Stimulated activated CD8-positive, alpha-beta memory T cell treated with anti-CD3 and anti-CD28 coated beads, Interleukin-4, amount 100 ng/mL, for 4 hours (primary cell): Measurements from ENCODE around the gene SH3BP2.

Experiments used
- DNase-seq, 2 donors: peaks; one replicate each; pipeline ENCODE4 v3.0.0-alpha.2; 2020; ENCODE audit warnings: low read depth in 2 of 2, low spot score in 1 of 2

Gene SH3BP2

DNA sequence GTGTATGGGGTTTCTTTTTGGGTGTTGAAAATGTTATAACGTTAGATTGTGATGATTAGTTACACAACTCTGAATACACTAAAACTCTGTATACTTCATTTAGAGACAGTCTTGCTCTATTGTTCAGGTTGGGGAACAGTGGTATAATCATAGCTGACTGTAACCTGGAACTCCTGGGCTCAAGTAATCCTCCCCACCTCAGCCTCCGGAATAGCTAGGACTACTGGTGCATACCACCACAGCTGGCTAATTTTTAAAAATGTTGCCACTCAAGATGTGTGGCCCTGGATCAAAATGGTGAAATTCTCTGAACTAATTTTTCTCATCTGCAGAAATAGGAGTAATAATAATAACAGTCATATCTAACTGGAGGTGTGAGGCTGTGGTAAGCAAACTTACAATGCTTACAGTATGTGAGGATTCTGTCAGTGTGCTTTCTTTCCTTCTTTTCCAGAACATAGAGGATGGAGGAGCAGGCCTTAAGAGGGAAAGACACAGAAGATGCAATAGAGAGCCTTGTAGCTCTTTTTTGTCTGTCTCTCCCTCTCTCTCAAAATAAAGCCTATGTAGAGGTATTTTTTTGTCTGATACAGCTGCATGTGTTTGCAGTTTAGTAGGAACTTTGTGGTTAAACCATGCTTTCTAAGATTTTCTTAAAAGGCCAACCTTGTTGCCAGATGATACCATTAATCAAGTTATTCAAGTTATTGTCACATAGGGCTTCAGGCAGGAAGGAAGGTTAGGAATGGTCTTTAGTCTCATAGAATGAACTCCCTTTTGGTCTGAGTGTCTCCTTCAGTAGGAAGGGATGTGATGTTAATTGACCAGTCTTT, 58.3 kb downstream of the SH3BP2 start:
- no peak for DNase-seq

- DNase-seq = no peak
Measured at GRCh38 chr4:2852481-2852921, 59.6 kb downstream of the SH3BP2 start.

DNA sequence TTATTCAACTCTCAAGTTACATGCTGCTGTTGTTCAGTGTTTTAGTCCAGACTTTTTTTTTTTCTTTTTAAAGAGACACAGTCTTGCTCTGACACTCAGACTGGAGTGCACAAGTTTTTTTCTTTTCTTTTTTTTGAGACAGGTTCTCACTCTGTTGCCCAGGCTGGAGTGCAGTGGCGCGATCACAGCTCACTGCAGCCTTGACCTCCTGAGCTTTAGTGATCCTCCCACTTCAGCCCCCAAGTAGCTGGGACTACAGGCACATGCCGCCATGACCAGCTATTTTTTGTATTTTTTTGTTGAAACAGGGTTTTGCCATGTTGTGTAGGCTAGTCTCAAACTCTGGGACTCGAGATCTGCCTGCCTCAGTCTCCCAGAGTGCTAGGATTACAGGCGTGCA, 62.7 kb downstream of the SH3BP2 start:
- no peak for DNase-seq

- DNase-seq = no peak
Measured at GRCh38 chr4:2856266-2856665, 63.4 kb downstream of the SH3BP2 start.

GRCh38 chr4:2857349-2857927, 64.6 kb downstream of the SH3BP2 start:
- no peak for DNase-seq

GRCh38 chr4:2858451-2859217, 65.7 kb downstream of the SH3BP2 start:
- DNase-seq = no peak

DNA sequence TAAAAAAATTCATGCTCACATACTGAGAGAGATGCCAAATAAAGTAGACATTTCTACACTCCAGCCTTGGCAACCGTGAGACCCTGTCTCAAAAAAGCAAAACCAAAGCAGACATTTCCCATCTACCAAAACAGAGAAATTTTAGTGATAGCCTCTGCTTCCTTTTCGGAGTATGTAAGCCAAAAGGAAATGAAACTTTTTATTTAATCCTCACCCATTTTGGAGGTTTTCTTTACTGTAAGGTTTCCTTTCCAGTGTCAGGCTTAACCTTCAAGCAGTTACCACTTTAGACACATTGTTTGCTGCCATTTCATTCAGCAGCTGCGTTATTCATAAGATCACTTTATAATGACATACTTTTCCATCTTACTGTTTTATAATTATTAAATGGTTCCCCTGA, 66.6 kb downstream of the SH3BP2 start:
- DNase-seq = no peak

DNA sequence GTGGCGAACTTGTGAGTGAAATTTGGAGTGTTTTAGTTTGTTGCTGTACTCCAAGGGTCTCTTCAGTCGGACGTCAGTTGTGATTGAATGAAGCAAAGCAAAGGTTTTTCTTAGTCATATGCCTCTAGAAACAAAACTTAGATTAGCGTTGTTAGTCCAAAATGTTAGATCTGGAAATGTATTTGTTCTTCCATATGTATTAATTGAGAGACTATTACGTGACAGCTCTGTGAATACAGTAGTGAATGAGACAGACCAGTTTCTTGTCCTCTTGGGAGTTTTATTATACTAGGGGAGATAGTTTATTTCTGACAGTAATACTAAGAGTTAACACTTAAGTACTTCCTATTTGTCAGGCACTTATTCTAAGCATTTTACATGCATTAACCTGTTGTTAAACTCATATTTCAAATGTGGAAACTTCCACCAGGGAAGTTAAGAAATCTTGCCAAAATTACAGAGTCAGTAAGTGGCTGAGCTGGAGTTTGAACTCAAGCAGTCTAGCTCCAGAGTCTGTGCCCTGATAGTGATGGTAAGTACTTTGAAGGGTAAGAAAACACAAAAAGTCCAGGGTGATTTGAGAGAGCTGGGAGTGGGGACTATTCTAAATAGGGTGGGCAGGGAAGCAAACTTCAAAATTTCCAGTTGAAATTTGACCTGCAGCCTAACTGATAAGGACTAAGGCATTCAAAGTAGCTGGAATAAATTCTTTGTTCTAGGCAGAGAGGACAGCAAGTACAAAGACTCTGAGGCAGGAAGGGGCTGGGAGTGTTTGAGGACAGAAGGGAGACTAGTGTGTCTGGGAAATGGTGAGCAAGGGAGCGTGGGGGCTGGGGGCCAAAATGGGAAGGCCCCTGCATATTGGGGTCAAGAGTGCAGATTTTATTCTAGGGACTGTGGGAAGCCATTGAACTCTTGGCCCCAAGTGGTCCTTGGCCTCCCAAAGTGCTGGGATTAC, 67.8 kb downstream of the SH3BP2 start:
- DNase-seq = no peak

- no peak for DNase-seq
Measured at GRCh38 chr4:2861631-2862436, 68.9 kb downstream of the SH3BP2 start.

- DNase-seq = no peak
Measured at GRCh38 chr4:2862528-2862927, 69.6 kb downstream of the SH3BP2 start.

GRCh38 chr4:2863649-2864048, 70.8 kb downstream of the SH3BP2 start:
- DNase-seq = no peak

DNA sequence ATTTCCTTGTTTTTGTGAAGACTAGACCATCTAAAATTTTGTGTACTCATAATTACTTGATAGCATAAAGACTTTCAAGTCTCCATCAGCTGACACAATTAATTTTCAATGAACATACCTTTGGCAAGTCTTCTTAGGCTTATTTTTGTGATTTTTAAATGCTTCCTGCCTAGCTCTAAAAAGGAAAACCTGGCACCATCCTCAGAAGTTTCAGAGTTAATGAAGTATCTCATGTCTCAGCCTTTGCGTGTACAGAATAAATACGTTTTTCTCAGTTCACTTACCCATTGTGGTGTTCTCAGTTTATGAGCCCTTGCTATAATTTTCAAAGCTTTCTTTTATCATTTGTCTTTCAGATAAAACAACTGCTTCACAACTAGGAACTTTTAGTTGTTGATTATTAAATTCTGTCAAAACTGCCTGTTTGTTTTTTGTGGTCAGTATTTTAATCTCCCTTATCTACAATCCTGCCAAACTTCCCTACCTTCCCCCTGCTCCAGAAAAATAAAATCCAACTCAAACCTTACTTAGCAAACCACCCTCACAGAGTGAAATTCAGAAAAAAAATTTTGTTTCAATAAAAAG, 72.4 kb downstream of the SH3BP2 start:
- no peak for DNase-seq

DNA sequence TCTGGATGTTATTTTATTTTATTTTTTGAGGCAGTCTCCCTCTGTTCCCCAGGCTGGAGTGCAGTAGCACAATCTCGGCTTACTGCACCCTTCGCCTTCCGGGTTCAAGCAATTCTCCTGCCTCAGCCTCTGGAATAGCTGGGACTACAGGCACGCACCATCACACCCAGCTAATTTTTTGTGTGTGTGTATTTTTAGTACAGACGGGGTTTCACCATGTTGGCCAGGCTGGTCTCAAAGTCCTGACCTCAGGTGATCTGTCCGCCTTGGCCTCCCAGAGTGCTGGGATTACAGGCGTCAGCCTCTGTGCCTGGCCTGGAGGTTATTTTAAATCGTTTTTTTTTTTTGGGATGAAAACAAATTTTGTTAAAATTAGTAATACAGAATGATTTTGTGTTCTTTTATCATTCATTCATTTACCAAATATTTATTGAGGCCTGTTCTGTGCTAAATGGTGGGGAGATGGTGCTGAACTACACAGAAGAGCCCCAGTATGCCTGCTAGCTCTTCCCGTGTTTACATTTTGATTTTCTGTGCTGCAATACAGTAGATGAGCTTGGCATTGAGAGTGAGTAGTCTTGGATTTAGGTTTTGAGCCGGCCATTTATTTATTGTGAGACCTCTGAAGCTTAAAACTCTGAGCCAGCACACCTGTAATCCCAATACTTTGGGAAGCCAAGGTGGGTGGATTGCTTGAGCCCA, 73.4 kb downstream of the SH3BP2 start:
- DNase-seq = no peak

GRCh38 chr4:2866891-2867290, 74.0 kb downstream of the SH3BP2 start:
- no peak for DNase-seq

DNA sequence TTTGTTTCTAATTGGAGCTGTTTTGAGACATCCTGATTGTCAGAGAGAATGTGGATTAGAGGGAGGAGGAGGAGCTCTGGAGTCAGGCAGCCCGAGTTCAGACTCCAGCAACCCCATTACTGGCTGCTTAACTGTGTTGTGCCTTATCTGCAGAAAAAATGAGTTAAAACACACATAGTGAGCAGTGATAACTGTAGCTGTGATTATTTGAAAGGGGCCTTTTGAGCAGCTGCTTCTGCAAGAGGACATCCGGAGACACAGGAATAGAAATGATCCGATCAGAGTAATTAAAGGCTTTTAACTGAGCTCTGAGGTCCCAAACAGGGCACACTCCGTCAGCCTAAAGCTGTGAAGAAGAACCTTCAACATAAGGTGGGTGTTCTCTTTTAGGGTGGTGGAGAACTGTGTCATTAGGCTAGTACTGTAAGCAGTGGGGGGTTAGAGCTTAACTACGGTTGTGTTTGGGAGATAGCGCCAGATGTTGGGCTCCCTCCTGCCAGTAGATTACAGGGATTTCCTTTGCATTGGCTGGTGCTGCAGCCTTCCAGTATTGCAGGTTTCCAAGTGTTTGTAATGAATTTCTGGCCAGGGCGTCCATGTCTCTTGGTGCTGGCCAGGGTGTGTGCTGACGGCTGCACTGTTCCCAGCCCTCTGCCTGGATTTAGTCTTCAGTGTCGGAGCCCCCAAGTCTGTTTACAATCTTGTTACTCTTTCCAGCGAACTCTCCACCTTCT, 75.0 kb downstream of the SH3BP2 start:
- DNase-seq = no peak

- DNase-seq = no peak
Measured at GRCh38 chr4:2868877-2869487, 76.1 kb downstream of the SH3BP2 start.

DNA sequence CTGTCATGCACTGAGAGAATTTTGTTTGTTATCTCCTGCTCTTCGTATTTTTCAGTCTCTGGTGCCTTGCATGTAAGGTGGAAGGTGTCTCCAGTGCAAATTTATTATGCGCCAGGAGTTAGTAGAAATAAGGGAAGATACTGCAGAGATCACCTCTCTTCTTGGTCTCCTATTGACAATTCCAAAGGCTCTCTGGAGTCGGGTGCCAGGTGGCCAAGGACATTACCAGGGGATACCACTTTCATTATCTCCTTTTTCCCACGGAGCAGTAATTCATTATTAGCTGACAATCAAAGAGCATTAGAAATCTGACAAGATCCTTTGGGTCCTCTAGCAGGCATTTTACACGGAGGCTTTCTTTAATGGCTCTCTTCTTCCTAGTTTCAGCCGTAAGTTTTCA, 76.8 kb downstream of the SH3BP2 start:
- DNase-seq = no peak

GRCh38 chr4:2870082-2870481, 77.2 kb downstream of the SH3BP2 start:
- DNase-seq = no peak
